Measurements from ENCODE around the gene CHI3L1.

Gene CHI3L1

DNA sequence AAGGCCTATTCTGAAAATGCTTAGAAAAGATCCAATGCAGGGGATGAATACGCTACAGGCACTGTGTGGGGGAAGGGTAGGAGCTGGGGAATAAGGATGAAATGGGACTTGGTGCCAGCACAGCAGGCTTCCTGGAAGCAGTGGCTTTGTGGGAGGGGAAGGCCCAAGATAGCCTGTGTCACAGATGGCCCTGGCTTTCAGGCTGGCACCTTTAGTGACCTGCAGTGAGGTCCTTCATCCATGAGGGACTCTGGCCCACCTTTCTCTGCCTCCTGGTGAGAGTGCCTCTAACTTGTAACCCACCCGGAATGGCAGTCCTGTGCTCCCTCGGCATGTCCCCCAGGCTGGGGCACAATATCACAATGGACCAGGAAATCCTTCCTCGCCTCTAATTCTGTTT lies 919 bp downstream of the CHI3L1 start:
- no peak for DNase-seq (ENCODE audit: low read depth)
- H3K4me3 ChIP-seq (ENCODE audit: low read depth, low read length), result no peak overlapping the region
- in situ Hi-C loops (cut with HindIII; ENCODE audit: low sequenced_read_pairs), result no loop called here
- TF ChIP-seq CTCF (IDR thresholded peaks at IDR 0.05; ENCODE audit: low read depth, low read length, missing control alignments), result no peak

DNA sequence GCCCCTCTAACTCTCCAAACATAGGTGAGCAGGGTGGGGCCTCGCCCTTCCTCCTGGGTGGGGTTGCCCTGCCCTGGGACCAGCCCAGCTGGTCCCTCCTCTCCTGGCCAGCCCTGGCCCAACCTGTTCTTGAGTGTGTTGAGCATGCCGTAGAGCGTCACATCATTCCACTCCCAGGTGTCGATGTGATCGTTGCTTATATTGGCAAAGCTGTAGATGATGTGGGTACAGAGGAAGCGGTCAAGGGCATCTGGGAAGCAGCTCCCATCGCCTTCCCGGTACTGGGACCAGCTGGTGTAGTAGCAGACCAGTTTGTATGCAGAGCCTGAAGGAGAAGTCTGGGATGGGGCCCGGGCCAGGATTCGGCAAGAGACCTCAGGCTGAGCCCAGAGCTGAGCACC lies 1.4 kb downstream of the CHI3L1 start:
- in situ Hi-C loops (cut with HindIII; ENCODE audit: low sequenced_read_pairs), result no loop called here
- no peak for TF ChIP-seq CTCF (IDR thresholded peaks at IDR 0.05; ENCODE audit: low read depth, low read length, missing control alignments)
- DNase-seq (ENCODE audit: low read depth), result no peak
- H3K4me3 ChIP-seq (ENCODE audit: low read depth, low read length), result no peak overlapping the region

- no peak for DNase-seq (ENCODE audit: low read depth)
- in situ Hi-C loops (cut with HindIII; ENCODE audit: low sequenced_read_pairs), result no loop called here
- H3K4me3 ChIP-seq (ENCODE audit: low read depth, low read length), result no peak overlapping the region
- no peak for TF ChIP-seq CTCF (IDR thresholded peaks at IDR 0.05; ENCODE audit: low read depth, low read length, missing control alignments)
These were observed 2.0 kb downstream of the CHI3L1 start for GRCh38 chr1:203184467-203184866.

- TF ChIP-seq CTCF (IDR thresholded peaks at IDR 0.05; ENCODE audit: low read depth, low read length, missing control alignments), result no peak
- in situ Hi-C loops (cut with HindIII; ENCODE audit: low sequenced_read_pairs), result no loop called here
- DNase-seq (ENCODE audit: low read depth), result no peak
- no peak overlapping the region for H3K4me3 ChIP-seq (ENCODE audit: low read depth, low read length)
These were observed 2.7 kb downstream of the CHI3L1 start for GRCh38 chr1:203183828-203184227.

DNA sequence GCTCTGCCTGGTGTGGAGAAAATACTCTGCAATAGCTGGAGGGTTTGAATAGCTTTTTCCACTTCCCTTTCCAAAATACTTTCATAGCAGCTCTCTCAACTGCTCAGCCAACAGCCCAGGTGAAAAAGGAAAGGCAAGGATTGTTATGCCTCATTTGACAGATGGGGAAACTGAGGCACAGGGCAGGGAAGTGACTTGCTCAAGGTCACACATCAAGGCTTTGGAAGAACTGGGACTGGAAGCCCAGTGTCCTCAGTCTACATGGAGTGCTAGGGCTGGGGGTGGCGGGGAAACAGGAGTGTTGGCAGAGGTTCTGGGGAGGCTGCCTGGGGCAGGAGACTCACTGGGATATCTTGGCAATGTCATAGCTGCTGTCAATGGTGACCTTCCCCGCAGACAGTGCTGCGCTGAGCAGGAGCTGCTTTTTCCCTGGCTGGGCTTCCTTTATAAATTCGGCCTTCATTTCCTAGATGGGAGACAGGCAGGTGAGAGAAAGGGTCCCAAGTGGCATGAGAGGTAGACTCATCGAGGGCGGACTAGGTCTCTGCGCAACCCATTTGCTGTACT lies 4.0 kb downstream of the CHI3L1 start:
- TF ChIP-seq CTCF (IDR thresholded peaks at IDR 0.05; ENCODE audit: low read depth, low read length, missing control alignments), result no peak
- no peak overlapping the region for H3K4me3 ChIP-seq (ENCODE audit: low read depth, low read length)
- no peak for DNase-seq (ENCODE audit: low read depth)
- in situ Hi-C loops (cut with HindIII; ENCODE audit: low sequenced_read_pairs), result no loop called here

GRCh38 chr1:203181586-203182386 lies 4.7 kb downstream of the CHI3L1 start:
- no peak overlapping the region for H3K4me3 ChIP-seq (ENCODE audit: low read depth, low read length)
- TF ChIP-seq CTCF (IDR thresholded peaks at IDR 0.05; ENCODE audit: low read depth, low read length, missing control alignments), result no peak
- no peak for DNase-seq (ENCODE audit: low read depth)
- in situ Hi-C loops (cut with HindIII; ENCODE audit: low sequenced_read_pairs), result no loop called here
